Stimulated activated CD8-positive, alpha-beta memory T cell treated with anti-CD3 and anti-CD28 coated beads, Interleukin-12 subunit alpha, Interleukin-12 subunit beta, amount 100 ng/mL, for 4 hours (primary cell): Measurements from ENCODE around the gene IFT43.

Experiments
- DNase-seq: peaks from one replicate; pipeline ENCODE4 v3.0.0-alpha.2; 2020; ENCODE audit warnings: low read depth

Gene IFT43

GRCh38 chr14:76081642-76082041, 96.1 kb downstream of the IFT43 start:
- DNase-seq: no peak

- DNase-seq: no peak
Measured at GRCh38 chr14:76083796-76084765, 98.5 kb downstream of the IFT43 start.

GRCh38 chr14:76085358-76085757, 99.8 kb downstream of the IFT43 start:
- no peak for DNase-seq

DNA sequence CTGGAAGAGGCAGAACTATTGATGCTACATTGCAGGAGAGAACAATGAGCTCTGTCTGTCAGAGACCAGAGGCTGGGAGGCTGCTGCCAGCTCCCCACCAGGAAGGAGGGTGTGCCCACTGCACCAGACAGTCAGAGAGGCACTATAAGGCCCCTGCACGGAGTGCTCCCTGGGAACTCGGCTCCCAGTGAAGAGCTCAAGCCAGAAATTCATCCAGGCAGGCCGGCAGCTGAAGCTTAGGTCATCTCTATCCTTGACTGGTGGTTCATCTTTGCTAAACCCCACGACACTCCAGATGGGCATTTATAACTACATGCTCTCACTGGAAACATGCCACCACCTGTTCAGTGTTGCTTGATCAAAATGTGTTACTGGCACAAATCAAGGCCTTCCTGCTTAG, 101.1 kb downstream of the IFT43 start:
- no peak for DNase-seq

DNA sequence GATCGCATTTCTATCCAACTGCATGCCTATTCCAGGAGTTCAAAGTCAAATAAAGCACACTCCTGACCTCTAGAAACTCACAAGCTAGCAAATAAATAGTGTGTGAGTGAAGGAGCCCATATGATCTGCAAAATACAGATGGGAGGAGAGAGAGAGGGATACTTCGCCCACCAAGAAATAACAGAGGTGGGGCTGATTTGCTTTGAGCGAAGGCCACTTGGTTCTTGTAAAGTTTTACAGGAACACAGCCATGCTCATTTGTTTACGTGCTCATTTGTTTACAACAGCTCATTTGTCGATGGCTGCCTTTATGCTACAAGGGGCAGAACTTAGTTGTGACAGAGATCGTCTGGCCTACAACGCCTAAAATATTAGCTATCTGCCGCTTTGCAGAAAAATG, 102.8 kb downstream of the IFT43 start:
- DNase-seq: no peak

DNA sequence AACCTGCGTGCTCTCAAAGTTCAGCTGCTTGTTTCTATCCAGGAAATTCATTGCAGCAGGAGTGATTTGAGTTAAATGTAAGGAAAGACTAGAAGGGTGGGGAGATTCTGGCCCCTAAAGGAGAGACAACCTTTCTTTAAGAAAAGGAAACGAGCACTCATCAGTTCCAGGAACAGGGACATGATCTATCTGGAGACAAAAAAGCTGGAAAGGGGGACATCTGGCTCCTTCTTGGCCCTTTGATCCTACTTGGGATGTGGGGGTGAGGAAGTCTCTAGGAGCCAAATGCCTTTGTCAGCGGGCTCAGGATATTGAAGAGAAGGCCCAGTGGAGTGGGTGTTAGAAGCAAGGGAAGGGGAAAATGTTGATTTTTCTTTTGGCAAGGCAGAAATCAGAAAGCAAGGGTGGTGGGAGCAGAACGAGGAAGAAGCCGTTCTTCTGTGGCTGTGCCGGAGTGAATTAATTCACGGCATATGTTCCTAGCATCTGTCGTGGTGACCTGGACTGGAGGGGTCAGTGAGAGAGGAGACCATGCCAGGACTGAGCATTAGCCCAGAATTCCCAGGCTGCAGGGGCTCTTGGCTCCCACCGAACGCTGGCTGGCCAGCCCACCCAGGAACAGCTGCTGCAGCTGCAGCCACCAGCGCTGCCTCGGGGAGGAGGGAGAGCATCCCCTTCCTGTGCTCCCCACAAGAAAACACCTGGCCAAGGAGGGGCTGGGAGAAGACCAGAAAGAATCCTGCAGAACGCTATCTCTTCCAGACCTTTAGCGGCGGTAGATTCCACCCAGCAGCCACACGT, 103.4 kb downstream of the IFT43 start:
- no peak for DNase-seq

DNA sequence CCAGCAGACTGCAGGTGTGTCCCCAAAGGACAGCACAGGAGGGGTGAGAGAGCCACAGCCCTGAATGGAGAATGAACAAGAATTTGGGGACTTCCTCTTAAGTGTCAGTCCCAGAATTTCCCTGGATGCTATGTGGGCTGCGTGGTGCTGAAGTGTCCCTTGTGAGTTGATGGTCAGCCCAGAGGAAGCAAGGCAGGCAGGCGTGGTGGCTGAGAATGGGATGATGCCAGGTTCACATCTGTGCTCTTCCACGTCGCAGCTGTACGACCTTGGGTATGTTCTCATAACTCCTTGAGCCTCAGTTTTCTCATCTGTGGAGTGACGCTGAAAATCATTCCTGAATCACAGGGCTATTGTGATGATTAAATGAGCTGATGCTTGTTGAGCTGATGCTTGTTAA, 104.0 kb downstream of the IFT43 start:
- no peak for DNase-seq

DNA sequence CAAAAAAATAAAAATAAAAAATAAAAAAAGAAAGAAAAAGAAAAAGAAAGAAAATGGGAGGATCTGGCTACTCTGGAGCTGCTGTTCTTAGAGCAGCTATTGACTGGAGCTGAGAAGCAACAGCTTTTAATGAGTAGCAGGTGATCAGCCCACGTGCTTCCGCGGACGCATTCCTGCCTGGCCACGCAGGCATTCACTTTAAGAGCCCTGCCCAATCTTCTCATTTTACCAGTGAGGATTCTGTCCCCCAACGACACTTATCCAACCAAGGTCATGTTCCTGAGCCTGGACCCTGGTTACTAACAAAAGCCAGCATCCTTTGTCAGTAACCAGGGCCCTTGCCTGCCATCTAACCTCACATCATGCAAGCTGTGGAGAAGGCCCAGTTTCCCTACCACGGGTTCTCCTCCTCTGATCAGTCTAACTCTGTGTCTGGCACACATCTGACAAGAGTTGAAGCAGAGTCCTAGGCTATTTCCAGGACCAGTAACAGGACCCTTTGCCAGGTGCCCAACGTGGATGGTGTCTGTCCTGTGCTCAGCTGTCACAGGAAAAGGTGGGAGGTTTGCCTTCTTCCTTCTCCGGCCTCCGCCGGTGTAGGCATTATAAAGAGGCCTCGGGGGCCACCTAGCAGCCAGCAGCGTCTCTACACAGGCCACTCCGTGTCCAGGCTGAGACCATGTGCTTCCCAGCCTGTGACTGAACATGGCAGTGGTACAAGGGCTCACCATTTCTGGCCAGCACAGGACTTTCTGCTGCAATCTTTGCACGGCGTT, 105.2 kb downstream of the IFT43 start:
- no peak for DNase-seq

DNA sequence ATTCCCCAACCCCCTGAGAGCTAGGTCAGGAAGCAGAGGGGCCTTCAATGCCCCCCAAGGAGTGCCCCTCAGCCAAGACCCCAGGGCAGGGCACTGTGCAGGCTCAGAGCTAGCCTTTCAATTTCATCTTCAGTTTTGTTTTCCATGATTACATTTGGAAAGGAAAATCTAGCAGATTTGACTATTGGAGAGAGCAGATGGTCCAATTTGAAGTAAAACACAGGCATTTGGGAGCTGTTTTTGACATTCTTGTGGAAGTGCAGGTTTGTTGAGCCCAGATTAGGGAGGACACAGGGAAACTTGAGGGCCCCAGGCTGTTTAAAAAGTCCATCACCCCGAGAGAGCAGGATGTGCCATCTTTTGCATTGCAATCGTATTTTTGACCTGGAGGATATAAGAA, 107.5 kb downstream of the IFT43 start:
- DNase-seq: no peak

GRCh38 chr14:76096257-76096656, 110.7 kb downstream of the IFT43 start:
- DNase-seq: no peak

DNA sequence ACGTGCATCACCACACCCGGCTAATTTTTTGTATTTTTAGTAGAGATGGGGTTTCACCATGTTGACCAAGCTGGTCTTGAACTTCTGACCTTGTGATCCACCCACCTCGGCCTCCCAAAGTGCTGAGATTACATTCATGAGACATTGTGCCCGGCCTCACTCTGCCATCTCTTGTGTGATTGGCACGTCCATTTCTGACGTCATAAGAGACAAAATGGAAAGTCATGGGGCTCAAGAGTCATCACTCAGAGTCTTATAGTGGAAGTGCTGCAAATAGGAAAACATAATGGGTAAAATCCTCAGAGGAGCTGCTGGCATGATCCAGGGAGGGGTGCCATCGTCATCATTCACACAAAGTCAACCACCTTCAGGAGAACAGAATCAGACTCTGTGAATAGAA, 112.0 kb downstream of the IFT43 start:
- no peak for DNase-seq

- no peak for DNase-seq
Measured at GRCh38 chr14:76098047-76098446, 112.5 kb downstream of the IFT43 start.

DNA sequence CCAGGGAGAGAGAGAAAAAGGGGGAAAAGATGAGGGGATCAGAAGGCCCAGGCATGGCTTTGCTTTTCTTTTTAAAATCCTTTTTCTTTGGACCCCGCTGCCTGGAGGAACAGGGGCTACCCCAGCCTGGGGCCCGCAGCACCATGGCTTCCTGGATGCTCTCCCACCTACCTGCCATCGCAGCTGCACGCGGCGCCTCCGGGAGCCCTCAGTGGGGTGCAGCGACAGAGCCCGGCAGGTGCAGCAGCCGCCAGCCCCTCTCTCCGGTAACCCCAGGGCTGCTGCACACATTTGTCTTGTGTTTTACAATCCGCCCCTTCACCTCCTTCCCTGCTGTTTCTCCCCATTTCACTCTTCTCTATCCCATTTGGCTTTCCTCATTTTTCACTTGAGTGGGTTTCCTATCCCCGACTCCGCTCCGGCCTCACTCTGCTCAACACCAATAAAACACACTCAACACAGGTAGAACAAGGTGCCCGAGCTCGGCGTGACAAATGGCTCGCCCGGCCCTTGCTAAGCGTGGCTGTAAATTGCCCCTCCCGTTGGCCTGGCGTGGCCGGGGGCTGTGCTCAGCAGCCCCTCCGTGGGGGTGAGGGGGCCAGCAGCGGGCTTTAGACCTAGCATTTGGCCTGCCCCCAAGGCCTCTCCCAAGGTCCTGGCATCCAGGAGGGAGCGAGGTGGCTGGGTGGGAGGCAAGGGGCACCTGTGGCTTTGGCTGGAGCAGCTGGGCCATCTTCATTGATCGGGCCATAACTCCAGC, 113.5 kb downstream of the IFT43 start:
- no peak for DNase-seq

- DNase-seq: no peak
Measured at GRCh38 chr14:76100236-76100635, 114.7 kb downstream of the IFT43 start.

DNA sequence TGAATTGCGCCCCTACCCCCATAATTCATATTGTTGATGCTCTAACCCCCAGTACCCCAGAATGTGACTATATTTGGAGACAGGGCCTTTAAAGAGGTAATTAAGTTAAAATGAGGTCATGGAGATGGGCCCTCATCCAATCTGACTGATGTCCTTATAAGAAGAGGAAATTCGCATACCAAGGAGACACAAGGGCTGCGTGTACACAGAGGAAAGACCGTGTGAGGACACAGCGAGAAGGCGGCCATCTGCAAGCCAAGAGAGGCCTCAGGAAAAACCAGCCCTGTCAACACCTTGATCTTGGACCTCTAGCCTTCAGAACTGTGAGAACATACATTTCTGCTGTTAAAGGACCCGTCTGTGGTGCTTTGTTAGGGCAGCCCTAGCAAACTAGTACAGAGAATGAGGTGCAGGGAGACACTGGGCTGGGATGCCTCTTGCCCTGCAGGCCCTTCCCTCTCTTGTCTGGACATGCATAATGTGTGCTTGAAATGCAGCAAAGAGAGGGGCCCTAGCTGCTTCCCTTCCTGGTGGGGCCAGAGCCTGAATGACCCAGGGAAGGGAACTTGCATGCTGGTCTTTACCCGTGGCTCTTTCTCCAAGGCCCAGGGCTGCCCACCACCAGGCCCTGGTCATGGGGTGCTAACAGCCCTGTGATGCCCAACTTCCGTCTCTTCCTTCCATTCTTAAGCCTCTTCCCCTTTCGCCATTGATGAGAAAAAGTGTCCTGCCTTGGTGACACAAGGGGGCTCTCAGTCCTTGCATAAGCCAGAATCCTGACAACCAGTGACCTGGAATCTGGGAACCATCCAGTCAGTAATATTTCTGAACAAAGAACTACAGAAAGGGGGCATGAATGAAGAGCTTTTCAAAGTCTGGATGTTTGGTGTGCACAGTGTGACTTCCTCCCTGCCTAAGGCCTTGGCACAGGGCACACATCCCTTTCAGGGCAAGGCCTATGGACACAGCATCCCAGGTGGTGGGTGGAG, 116.1 kb downstream of the IFT43 start:
- no peak for DNase-seq

- no peak for DNase-seq
Measured at GRCh38 chr14:76104802-76105355, 119.3 kb downstream of the IFT43 start.

- DNase-seq: no peak
Measured at GRCh38 chr14:76106188-76106587, 120.6 kb downstream of the IFT43 start.

GRCh38 chr14:76109087-76109880, 123.7 kb downstream of the IFT43 start:
- no peak for DNase-seq
